ENCODE results near the gene GRIN3B.

The GRIN3B gene

DNA sequence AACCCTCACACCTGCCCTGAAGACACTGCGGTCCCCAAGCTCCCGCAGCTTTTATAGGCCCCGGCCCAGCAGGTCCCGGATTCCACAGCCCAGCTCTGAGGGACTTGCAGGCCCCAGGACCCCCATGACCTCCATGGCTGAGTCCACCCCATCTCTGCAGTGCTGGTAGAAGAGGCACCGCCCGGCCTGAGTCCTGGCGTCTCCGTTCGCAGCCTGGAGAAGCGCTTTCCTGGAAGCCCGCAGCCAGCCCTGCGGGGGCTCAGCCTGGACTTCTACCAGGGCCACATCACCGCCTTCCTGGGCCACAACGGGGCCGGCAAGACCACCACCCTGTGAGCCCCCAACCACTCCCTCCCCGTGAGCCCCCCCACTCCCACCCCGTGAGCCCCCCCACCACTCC lies 48.9 kb downstream of the GRIN3B start:
- no peak overlapping the region for H3K4me3 ChIP-seq (ENCODE audit: low read depth, low read length)
- TF ChIP-seq, protein P1, sequence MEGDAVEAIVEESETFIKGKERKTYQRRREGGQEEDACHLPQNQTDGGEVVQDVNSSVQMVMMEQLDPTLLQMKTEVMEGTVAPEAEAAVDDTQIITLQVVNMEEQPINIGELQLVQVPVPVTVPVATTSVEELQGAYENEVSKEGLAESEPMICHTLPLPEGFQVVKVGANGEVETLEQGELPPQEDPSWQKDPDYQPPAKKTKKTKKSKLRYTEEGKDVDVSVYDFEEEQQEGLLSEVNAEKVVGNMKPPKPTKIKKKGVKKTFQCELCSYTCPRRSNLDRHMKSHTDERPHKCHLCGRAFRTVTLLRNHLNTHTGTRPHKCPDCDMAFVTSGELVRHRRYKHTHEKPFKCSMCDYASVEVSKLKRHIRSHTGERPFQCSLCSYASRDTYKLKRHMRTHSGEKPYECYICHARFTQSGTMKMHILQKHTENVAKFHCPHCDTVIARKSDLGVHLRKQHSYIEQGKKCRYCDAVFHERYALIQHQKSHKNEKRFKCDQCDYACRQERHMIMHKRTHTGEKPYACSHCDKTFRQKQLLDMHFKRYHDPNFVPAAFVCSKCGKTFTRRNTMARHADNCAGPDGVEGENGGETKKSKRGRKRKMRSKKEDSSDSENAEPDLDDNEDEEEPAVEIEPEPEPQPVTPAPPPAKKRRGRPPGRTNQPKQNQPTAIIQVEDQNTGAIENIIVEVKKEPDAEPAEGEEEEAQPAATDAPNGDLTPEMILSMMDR (IDR thresholded peaks at IDR 0.05; ENCODE audit: control insufficient read depth, extremely low read depth, insufficient read depth) = no peak
- DNase-seq (ENCODE audit: low read depth) = no peak

DNA sequence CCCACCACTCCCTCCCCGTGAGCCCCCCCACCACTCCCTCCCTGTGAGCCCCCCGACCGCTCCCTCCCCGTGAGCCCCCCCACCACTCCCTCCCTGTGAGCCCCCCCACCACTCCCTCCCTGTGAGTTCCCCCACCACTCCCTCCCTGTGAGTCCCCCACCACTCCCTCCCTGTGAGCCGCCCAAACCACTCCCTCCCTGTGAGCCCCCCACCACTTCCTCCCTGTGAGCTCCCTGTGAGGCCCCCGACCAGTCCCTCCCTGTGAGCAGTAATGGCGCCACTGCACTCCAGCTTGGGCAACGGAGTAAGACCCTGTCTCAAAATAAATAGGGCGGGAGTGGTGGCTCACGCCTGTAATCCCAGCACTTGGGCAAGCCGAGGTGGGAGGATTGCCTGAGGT lies 49.6 kb downstream of the GRIN3B start:
- no peak overlapping the region for H3K4me3 ChIP-seq (ENCODE audit: low read depth, low read length)
- TF ChIP-seq, protein P1 (IDR thresholded peaks at IDR 0.05; ENCODE audit: control insufficient read depth, extremely low read depth, insufficient read depth) = no peak
- DNase-seq (ENCODE audit: low read depth) = no peak

DNA sequence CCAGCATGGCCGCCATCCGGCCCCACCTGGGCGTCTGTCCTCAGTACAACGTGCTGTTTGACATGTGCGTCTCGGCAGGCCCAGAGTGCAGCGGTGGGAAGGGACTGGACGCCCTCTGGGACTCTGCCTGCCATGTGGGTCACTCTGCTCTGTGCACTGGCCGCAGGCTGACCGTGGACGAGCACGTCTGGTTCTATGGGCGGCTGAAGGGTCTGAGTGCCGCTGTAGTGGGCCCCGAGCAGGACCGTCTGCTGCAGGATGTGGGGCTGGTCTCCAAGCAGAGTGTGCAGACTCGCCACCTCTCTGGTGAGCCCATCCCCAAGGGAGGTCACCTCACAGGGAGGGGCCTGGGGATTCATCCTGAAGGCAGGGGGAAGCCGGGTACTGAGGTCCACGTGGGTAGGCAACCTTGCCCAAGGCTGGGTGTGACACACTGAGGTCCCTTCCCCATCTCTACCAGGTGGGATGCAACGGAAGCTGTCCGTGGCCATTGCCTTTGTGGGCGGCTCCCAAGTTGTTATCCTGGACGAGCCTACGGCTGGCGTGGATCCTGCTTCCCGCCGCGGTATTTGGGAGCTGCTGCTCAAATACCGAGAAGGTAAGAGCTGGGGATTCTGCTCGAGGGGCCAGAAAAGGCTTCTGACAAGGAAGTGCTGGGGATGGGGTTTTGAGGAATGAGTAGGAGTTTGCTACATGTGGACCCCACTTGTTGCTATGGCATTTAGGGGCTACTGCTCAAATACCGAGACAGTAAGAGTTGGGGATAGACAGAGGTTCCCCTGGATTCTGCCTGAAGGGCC lies 51.0 kb downstream of the GRIN3B start:
- no peak overlapping the region for H3K4me3 ChIP-seq (ENCODE audit: low read depth, low read length)
- TF ChIP-seq, protein P1 (IDR thresholded peaks at IDR 0.05; ENCODE audit: control insufficient read depth, extremely low read depth, insufficient read depth) = no peak

DNA sequence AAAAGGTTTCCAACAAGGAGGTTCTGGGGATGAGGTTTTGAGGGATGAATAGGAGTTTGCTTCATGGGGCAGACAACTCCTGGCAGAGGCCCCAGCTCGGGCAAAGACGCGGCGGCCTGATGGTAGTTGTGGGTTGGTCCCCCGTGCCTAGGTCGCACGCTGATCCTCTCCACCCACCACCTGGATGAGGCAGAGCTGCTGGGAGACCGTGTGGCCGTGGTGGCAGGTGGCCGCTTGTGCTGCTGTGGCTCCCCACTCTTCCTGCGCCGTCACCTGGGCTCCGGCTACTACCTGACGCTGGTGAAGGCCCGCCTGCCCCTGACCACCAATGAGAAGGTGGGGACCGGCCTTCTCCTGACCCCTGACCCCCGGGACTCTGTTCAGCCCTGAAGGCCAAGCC lies 51.6 kb downstream of the GRIN3B start:
- DNase-seq (ENCODE audit: low read depth) = no peak
- no peak overlapping the region for H3K4me3 ChIP-seq (ENCODE audit: low read depth, low read length)
- TF ChIP-seq, protein P1 (IDR thresholded peaks at IDR 0.05; ENCODE audit: control insufficient read depth, extremely low read depth, insufficient read depth) = no peak

More for the DNA sequence above, 51.0 kb downstream of the GRIN3B start:
- DNase-seq (ENCODE audit: low read depth) = no peak

DNA sequence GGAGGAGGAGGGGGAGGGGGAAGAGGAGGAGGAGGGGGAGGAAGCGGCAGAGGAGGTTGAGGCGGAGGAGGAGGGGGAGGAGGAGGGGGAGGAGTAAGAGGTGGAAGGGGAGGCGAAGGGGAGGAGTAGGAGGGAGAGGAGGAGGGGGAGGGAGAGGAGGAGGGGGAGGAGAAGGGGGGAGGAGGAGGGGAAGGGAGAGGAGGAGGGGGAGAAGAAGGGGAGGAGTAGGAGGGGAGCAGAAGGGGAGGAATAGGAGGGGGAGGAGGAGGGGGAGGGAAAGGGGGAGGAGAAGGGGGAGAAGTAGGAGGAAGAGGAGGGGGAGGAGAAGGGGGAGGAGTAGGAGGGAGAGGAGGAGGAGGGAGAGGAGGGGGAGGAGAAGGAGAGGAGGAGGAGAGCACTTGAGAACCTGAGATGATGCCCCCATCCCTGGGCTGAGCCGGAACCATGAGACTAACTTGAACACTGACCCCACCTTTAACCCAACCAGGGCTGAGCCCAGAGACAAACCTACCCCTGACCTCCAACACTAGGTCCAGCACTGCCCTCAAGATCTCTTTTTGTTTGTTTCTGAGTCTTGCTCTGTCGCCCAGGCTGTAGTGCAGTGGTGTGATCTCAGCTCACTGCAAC lies 52.2 kb downstream of the GRIN3B start:
- no peak for DNase-seq (ENCODE audit: low read depth)
- TF ChIP-seq, protein P1 (IDR thresholded peaks at IDR 0.05; ENCODE audit: control insufficient read depth, extremely low read depth, insufficient read depth) = no peak
- H3K4me3 ChIP-seq (ENCODE audit: low read depth, low read length) = no peak overlapping the region

DNA sequence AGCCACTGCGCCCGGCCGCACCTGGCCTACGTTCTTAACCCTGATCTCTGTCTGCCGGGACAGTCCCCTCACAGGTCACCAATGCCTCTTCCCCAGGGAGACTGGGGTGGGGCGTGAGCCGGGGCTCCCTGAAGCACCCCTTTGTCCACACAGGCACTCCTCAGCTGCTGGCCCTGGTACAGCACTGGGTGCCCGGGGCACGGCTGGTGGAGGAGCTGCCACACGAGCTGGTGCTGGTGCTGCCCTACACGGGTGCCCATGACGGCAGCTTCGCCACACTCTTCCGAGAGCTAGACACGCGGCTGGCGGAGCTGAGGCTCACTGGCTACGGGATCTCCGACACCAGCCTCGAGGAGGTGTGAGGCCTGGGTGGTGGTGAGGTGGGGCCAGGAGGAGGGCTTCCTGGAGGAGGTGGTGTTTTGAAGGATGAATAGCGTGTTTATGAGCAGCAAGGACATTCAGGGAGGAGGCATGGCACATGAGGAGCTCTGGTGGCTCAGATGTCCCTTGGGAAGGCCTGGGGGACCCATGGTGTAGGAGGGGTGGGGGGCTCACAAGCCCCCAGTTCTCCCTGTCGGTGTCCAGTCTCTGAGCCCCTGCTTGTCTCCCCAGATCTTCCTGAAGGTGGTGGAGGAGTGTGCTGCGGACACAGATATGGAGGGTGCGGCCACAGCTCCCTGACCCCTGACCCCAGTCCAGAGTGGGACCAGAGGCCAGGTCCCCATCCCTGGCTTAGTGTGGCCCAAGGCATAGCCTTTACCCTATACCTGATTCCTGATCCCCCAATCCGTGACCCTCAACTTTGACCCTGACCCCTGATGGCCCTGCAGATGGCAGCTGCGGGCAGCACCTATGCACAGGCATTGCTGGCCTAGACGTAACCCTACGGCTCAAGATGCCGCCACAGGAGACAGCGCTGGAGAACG lies 53.2 kb downstream of the GRIN3B start:
- H3K4me3 ChIP-seq (ENCODE audit: low read depth, low read length) = no peak overlapping the region
- TF ChIP-seq, protein P1 (IDR thresholded peaks at IDR 0.05; ENCODE audit: control insufficient read depth, extremely low read depth, insufficient read depth) = no peak
- DNase-seq (ENCODE audit: low read depth) = no peak
